ENCODE data around the gene HES5.

DNA sequence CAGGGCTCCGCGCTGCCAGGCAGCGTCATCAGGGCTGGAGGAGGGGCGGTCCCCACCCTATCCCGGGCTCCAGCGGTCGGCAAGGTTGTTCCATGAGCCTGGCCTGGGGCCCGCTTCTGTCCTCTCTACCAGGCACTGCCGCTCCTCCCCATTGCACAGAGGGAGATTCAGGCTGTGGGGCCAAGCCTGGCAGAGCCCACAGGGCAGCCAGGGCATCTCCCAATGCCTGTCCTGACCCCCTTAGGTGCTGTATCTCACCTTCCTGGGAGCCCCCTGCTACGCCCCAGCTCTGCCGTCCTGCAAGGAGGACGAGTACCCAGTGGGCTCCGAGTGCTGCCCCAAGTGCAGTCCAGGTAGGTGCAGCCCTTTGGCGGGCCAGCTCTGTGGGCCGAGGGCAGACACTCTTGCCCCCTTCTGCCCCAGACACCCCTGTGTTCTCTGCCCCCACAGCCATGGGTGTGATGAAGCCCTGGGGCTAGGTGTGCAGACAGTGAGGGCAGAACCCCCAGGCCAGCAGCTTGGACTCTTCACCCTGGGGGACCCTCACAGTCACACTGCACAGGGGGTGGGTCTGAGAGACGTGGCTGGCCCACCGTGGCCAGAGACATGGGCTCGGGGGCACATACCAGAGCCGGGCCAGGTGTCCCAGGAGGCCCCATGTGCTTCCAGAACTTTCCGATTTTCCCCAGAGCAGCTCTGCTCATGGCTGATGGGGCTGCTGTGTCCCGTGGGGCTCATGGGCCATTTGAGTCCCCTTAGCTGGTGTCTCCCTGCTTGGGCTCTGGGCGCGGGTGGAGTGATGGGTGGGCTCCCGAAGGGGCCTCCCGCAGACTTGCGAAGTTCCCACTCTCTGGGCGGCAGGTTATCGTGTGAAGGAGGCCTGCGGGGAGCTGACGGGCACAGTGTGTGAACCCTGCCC, 27.7 kb upstream of the HES5 start:
- TF ChIP-seq, protein P1, sequence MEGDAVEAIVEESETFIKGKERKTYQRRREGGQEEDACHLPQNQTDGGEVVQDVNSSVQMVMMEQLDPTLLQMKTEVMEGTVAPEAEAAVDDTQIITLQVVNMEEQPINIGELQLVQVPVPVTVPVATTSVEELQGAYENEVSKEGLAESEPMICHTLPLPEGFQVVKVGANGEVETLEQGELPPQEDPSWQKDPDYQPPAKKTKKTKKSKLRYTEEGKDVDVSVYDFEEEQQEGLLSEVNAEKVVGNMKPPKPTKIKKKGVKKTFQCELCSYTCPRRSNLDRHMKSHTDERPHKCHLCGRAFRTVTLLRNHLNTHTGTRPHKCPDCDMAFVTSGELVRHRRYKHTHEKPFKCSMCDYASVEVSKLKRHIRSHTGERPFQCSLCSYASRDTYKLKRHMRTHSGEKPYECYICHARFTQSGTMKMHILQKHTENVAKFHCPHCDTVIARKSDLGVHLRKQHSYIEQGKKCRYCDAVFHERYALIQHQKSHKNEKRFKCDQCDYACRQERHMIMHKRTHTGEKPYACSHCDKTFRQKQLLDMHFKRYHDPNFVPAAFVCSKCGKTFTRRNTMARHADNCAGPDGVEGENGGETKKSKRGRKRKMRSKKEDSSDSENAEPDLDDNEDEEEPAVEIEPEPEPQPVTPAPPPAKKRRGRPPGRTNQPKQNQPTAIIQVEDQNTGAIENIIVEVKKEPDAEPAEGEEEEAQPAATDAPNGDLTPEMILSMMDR (IDR thresholded peaks at IDR 0.05; ENCODE audit: poor library complexity, severe bottlenecking), result no peak
- TF ChIP-seq POLR2AphosphoS5 (IDR thresholded peaks at IDR 0.05), result no peak
- no peak for TF ChIP-seq RAD21 (conservative IDR thresholded peaks at IDR 0.05)
- TF ChIP-seq SMC3 (conservative IDR thresholded peaks at IDR 0.05; ENCODE audit: poor library complexity), result no peak
- TF ChIP-seq EP300 (conservative IDR thresholded peaks at IDR 0.05; ENCODE audit: poor library complexity, severe bottlenecking), result no peak
- no peak for TF ChIP-seq EZH2 (IDR thresholded peaks at IDR 0.05; ENCODE audit: borderline replicate concordance, insufficient read depth, low read length, poor library complexity, severe bottlenecking)
- no peak for TF ChIP-seq TAF1 (IDR thresholded peaks at IDR 0.05; ENCODE audit: low read depth)
